GM12878 (cell line): ENCODE results near the gene CALML5. TPM values are rescaled to one million over a fixed set of nuclear protein-coding genes. Genes with fewer than 3 reads are reported as not detected.

Source experiments
- ATAC-seq: fragments of 200-7000 bp; cut with Tn5 transposase; 3 replicates; pipeline ENCODE4 v1.9.1; 2020; ENCODE audit warnings: mild to moderate bottlenecking, moderate library complexity
- BruUV-seq: library from RNA; stranded (reverse); fragments of 400-500 nt; replicated peaks from 2 replicates; lab custom pipeline; 2021; lab: Mats Ljungman, UMichigan
- CTCF ChIA-PET: fragments of 300-600 bp; sonication (Branson Sonifier 250); formaldehyde crosslinking; extraction: SDS; loops from one replicate; lab custom pipeline; 2021; ENCODE audit warnings: inconsistent platforms; lab: Yijun Ruan, JAX
- POLR2A ChIA-PET: fragments of 350-600 bp; formaldehyde crosslinking; extraction: SDS; loops from one replicate; lab custom pipeline; 2021; ENCODE audit warnings: inconsistent platforms; lab: Charles Lee
- RAD21 ChIA-PET: fragments of 300-600 bp; sonication (Branson Sonifier 250); formaldehyde crosslinking; loops from one replicate; lab custom pipeline; 2023; ENCODE audit warnings: antibody characterized with exemption; ENCODE audit not compliant: unreplicated experiment; lab: Charles Lee
- SMC1A ChIA-PET: fragments of 300-600 bp; sonication (Branson Sonifier 250); formaldehyde crosslinking; loops from one replicate; lab custom pipeline; 2023; ENCODE audit not compliant: unreplicated experiment, uncharacterized antibody; lab: Charles Lee
- DNase-seq: peaks from one replicate; pipeline ENCODE4 v3.0.0-alpha.2; 2011; ENCODE audit warnings: low read depth, low spot score
- FAIRE-seq: peaks from 3 replicates; lab custom pipeline; 2011; peaks lifted over from hg19 to GRCh38; lab: Jason Lieb, UNC
- H2AFZ ChIP-seq: 2 replicates; pipeline ENCODE4 v1.6.0; 2011; ENCODE audit warnings: low read depth, low read length, control low read depth; ENCODE audit not compliant: control insufficient read depth
- H3K27ac ChIP-seq: 2 replicates; pipeline ENCODE4 v1.5.1; 2011; ENCODE audit warnings: control low read depth; ENCODE audit not compliant: control insufficient read depth, insufficient read depth
- H3K27me3 ChIP-seq, 2 experiments: replicated peaks in 1 of 2; 2 replicates each; pipeline versions ENCODE4 v1.6.0 to v1.6.1; 2011; ENCODE audit warnings: low read length in 1 of 2; ENCODE audit not compliant: control insufficient read depth in 2 of 2, insufficient read depth in 2 of 2
- H3K36me3 ChIP-seq, 2 experiments: 2 replicates each; pipeline ENCODE4 v1.5.1; 2011; ENCODE audit warnings: low read length in 1 of 2; ENCODE audit not compliant: control insufficient read depth in 2 of 2, insufficient read depth in 2 of 2
- H3K4me1 ChIP-seq: 2 replicates; pipeline ENCODE4 v1.6.1; 2011; ENCODE audit warnings: mild to moderate bottlenecking, low read length, moderate library complexity, mixed read lengths; ENCODE audit not compliant: control insufficient read depth, insufficient read depth
- H3K4me2 ChIP-seq: 2 replicates; pipeline ENCODE4 v1.6.0; 2011; ENCODE audit warnings: control low read depth; ENCODE audit not compliant: control insufficient read depth, insufficient read depth
- H3K4me3 ChIP-seq: fragments of 200-600 bp; sonication (generic); 2 replicates; pipeline ENCODE4 v1.5.1; 2016
- H3K79me2 ChIP-seq: 2 replicates; pipeline ENCODE4 v1.6.0; 2011; ENCODE audit warnings: low read length; ENCODE audit not compliant: control insufficient read depth, insufficient read depth
- H3K9ac ChIP-seq: 2 replicates; pipeline ENCODE4 v1.8.0; 2011; ENCODE audit warnings: low read length, control low read depth, mixed read lengths; ENCODE audit not compliant: control insufficient read depth, insufficient read depth
- H3K9me3 ChIP-seq: replicated peaks from 3 replicates; pipeline ENCODE4 v1.5.1; 2011; ENCODE audit warnings: mild to moderate bottlenecking, low read length; ENCODE audit not compliant: control insufficient read depth, insufficient read depth
- H4K20me1 ChIP-seq: 2 replicates; pipeline ENCODE4 v1.6.0; 2011; ENCODE audit not compliant: control insufficient read depth, insufficient read depth
- KDM1A ChIP-seq: fragments of 200-600 bp; sonication (generic); IDR thresholded peaks from 2 replicates; pipeline ENCODE4 v1.6.1; 2016; ENCODE audit warnings: borderline replicate concordance
- TARDBP ChIP-seq: IDR thresholded peaks from 2 replicates; pipeline ENCODE4 v1.6.1; 2016; ENCODE audit warnings: borderline replicate concordance
- WGBS: methylation state at CpG from one replicate; pipeline ENCODE4 v1.1.6; 2016; ENCODE audit warnings: low lambda C conversion rate; ENCODE audit not compliant: insufficient replicate concordance, insufficient coverage; ENCODE audit errors: missing lambda C conversion rate; 5-methylcytosine and 5-hydroxymethylcytosine counted together
- in situ Hi-C: fragments of 300-500 bp; cut with MboI; formaldehyde crosslinking; loops from 9 replicates; pipeline ENCODE4 v1.14.3; 2018; ENCODE audit warnings: mixed read lengths
- intact Hi-C: fragments of 100-400 bp; cut with micrococcal nuclease; formaldehyde crosslinking; loops from one replicate; pipeline ENCODE4 v1.14.2; 2022; ENCODE audit not compliant: unreplicated experiment
- polyA plus RNA-seq, 11 experiments: library from polyadenylated mRNA; depleted of rRNA in 4 of 11; unstranded in 6 of 11; stranded (reverse) in 5 of 11; fragments of >200 nt; fragmentation: Nextera tagmentation in 4 of 11; fragmentation: Illumina TruSeq in 1 of 11; extraction: Ambion mirVana in 4 of 11; extraction: Trizol in 1 of 11; gene quantifications; 1 replicate in 1 of 11; 2 replicates in 10 of 11; pipeline versions ENCODE4 v1.2.1 to v1.2.3, GENCODE V29; 2011 to 2016; ENCODE audit warnings: inconsistent platforms in 2 of 11, missing spikeins in 2 of 11, low read depth in 1 of 11
- total RNA-seq, 4 experiments: library from RNA; depleted of rRNA in 3 of 4; stranded (reverse); fragments of >200 nt in 3 of 4; fragmentation: Illumina TruSeq in 1 of 4; extraction: Trizol in 1 of 4; gene quantifications; 2 replicates each; pipeline versions ENCODE4 v1.2.1 to v1.2.3, GENCODE V29; 2013 to 2021
- TF ChIP-seq, protein P1 (sequence below): fragments of 450-650 bp; IDR thresholded peaks from 2 replicates; pipeline ENCODE4 v1.6.1; 2017; ENCODE audit warnings: mild to moderate bottlenecking, moderate library complexity

CALML5 gene
- total and polyA plus RNA-seq, 10 of the 15 experiments (the other 5 are each of a cell fraction or from before 2014, with no cell fraction given) = not detected

- no peaks in the 10 kb centered on the region for H3K9me3 ChIP-seq
- ATAC-seq (no peak), DNase-seq (no peak), FAIRE-seq (no peak)
- SMC1A ChIA-PET = no interaction called here
- no peaks in the 10 kb centered on the region for H3K79me2 ChIP-seq
- H2AFZ ChIP-seq = no peak overlapping the region
- 54% methylated on average over 18 of the region's 18 CpGs for WGBS
- CTCF ChIA-PET = interaction anchor here (0.6 kb wide), 1 partner anchor 161 kb away, joined by 3 read pairs; no protein-coding TSS in a partner anchor
- no peaks in the 10 kb centered on the region for H4K20me1 ChIP-seq
- peaks cover 0 to 7% of the 10 kb centered on the region in 2 experiments; a peak in 3 of 4 replicates for H3K27me3 ChIP-seq
- in situ Hi-C loops (no loop called here), intact Hi-C loops (no loop called here)
- TF ChIP-seq, protein P1, sequence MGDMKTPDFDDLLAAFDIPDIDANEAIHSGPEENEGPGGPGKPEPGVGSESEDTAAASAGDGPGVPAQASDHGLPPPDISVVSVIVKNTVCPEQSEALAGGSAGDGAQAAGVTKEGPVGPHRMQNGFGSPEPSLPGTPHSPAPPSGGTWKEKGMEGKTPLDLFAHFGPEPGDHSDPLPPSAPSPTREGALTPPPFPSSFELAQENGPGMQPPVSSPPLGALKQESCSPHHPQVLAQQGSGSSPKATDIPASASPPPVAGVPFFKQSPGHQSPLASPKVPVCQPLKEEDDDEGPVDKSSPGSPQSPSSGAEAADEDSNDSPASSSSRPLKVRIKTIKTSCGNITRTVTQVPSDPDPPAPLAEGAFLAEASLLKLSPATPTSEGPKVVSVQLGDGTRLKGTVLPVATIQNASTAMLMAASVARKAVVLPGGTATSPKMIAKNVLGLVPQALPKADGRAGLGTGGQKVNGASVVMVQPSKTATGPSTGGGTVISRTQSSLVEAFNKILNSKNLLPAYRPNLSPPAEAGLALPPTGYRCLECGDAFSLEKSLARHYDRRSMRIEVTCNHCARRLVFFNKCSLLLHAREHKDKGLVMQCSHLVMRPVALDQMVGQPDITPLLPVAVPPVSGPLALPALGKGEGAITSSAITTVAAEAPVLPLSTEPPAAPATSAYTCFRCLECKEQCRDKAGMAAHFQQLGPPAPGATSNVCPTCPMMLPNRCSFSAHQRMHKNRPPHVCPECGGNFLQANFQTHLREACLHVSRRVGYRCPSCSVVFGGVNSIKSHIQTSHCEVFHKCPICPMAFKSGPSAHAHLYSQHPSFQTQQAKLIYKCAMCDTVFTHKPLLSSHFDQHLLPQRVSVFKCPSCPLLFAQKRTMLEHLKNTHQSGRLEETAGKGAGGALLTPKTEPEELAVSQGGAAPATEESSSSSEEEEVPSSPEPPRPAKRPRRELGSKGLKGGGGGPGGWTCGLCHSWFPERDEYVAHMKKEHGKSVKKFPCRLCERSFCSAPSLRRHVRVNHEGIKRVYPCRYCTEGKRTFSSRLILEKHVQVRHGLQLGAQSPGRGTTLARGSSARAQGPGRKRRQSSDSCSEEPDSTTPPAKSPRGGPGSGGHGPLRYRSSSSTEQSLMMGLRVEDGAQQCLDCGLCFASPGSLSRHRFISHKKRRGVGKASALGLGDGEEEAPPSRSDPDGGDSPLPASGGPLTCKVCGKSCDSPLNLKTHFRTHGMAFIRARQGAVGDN = no peak
- TF ChIP-seq KDM1A = no peak
- TF ChIP-seq TARDBP = no peak
- H3K4me1 ChIP-seq = no peaks in the 10 kb centered on the region
- H3K27ac ChIP-seq = no peak overlapping the region
- no peak overlapping the region for H3K4me2 ChIP-seq
- RAD21 ChIA-PET = no interaction called here
- no TSS peak for BruUV-seq
- POLR2A ChIA-PET = no interaction called here
- H3K36me3 ChIP-seq = no peaks in the 10 kb centered on the region
- no peak overlapping the region for H3K4me3 ChIP-seq
- no peak overlapping the region for H3K9ac ChIP-seq
Measured at GRCh38 chr10:5508161-5508604, 8.8 kb upstream of the CALML5 start.
